GM21528 (cell line): ENCODE measurements around the gene ANGPT4.
"Not testable (repeated sequence)": the region's sequence is repeated elsewhere in the genome, so short reads cannot be mapped to it uniquely, and the experiment has no call there.

Experiments used
- ATAC-seq: cut with Tn5 transposase; IDR thresholded peaks from one replicate; pipeline ENCODE4 v1.9.1; 2021; ENCODE audit warnings: mild to moderate bottlenecking, moderate library complexity; ENCODE audit not compliant: unreplicated experiment, low FRiP score

ANGPT4 gene

GRCh38 chr20:830011-830521 is 86.1 kb downstream of the ANGPT4 start:
- ATAC-seq, result no peak

GRCh38 chr20:829551-829950 is 86.6 kb downstream of the ANGPT4 start:
- ATAC-seq, result no peak

- no peak for ATAC-seq
Observed at GRCh38 chr20:828987-829386, 87.1 kb downstream of the ANGPT4 start.

GRCh38 chr20:827981-828380 is 88.2 kb downstream of the ANGPT4 start:
- ATAC-seq, result not testable (repeated sequence)

- no peak for ATAC-seq
Observed at GRCh38 chr20:826695-827323, 89.3 kb downstream of the ANGPT4 start.

GRCh38 chr20:825710-826421 is 90.3 kb downstream of the ANGPT4 start:
- no peak for ATAC-seq

GRCh38 chr20:824916-825315 is 91.2 kb downstream of the ANGPT4 start:
- ATAC-seq, result no peak

GRCh38 chr20:824490-824889 is 91.6 kb downstream of the ANGPT4 start:
- ATAC-seq, result no peak

- no peak for ATAC-seq
Observed at GRCh38 chr20:823574-823902, 92.6 kb downstream of the ANGPT4 start.

- no peak for ATAC-seq
Observed at GRCh38 chr20:822651-823573, 93.2 kb downstream of the ANGPT4 start.

- no peak for ATAC-seq
Observed at GRCh38 chr20:821731-822065, 94.4 kb downstream of the ANGPT4 start.

- ATAC-seq, result no peak
Observed at GRCh38 chr20:821046-821730, 94.9 kb downstream of the ANGPT4 start.

- ATAC-seq, result no peak
Observed at GRCh38 chr20:820323-820953, 95.7 kb downstream of the ANGPT4 start.
